C4-2B (cell line): ENCODE data around the gene PRUNE2.

Experiments
- H3K27ac ChIP-seq: fragments of 450-650 bp; 2 replicates; pipeline ENCODE4 v1.5.1; 2017
- CTCF ChIP-seq: fragments of 450-650 bp; conservative IDR thresholded peaks from 2 replicates; pipeline ENCODE4 v1.5.1; 2017; ENCODE audit warnings: mild to moderate bottlenecking
- ZFX ChIP-seq: fragments of 450-650 bp; IDR thresholded peaks from 2 replicates; pipeline ENCODE4 v1.6.1; 2017

Gene PRUNE2

GRCh38 chr9:76603448-76603895 is 302.4 kb downstream of the PRUNE2 start:
- TF ChIP-seq CTCF (no peak), ZFX (no peak)
- H3K27ac ChIP-seq: no peak overlapping the region

- H3K27ac ChIP-seq: no peak overlapping the region
Observed at GRCh38 chr9:76602199-76602598, 303.7 kb downstream of the PRUNE2 start.

GRCh38 chr9:76600007-76600615 is 305.8 kb downstream of the PRUNE2 start:
- no peak for TF ChIP-seq CTCF
- no peak for TF ChIP-seq ZFX
- H3K27ac ChIP-seq: no peak overlapping the region

More at GRCh38 chr9:76602199-76602598, 303.7 kb downstream of the PRUNE2 start:
- TF ChIP-seq CTCF (no peak), ZFX (no peak)

GRCh38 chr9:76598981-76599380 is 306.9 kb downstream of the PRUNE2 start:
- TF ChIP-seq CTCF (no peak), ZFX (no peak)
- H3K27ac ChIP-seq: no peak overlapping the region

GRCh38 chr9:76595645-76596044 is 310.3 kb downstream of the PRUNE2 start:
- H3K27ac ChIP-seq: no peak overlapping the region
- TF ChIP-seq ZFX: no peak
- TF ChIP-seq CTCF: no peak

- H3K27ac ChIP-seq: no peak overlapping the region
- TF ChIP-seq ZFX (no peak), CTCF (no peak)
Observed at GRCh38 chr9:76594764-76595424, 311.0 kb downstream of the PRUNE2 start.

- peak overlapping the region; percentile 23; the same call in 1 of the 2 replicates for H3K27ac ChIP-seq
Observed at GRCh38 chr9:76593961-76594735, 311.8 kb downstream of the PRUNE2 start.
